Endothelial cell of umbilical vein (primary cell): ENCODE measurements around the gene PUS1.
"Not testable (repeated sequence)": the region's sequence is repeated elsewhere in the genome, so short reads cannot be mapped to it uniquely, and the experiment has no call there.

Source experiments
- CTCF ChIP-seq, 2 donors: IDR thresholded peaks; 1 replicate in 1 of 2; 2 replicates in 1 of 2; pipeline ENCODE4 v1.5.1; 2011; ENCODE audit warnings: low read length in 2 of 2, mild to moderate bottlenecking in 2 of 2, moderate library complexity in 2 of 2, control low read depth in 1 of 2, inconsistent platforms in 1 of 2, low read depth in 1 of 2; ENCODE audit not compliant: insufficient read depth in 1 of 2; ENCODE audit errors: extremely low read depth in 1 of 2
- EZH2 ChIP-seq: IDR thresholded peaks from 2 replicates; pipeline ENCODE4 v1.6.1; 2012; ENCODE audit warnings: borderline replicate concordance, low read depth, mild to moderate bottlenecking, moderate library complexity, low read length, inconsistent platforms; ENCODE audit not compliant: severe bottlenecking
- FOS ChIP-seq: IDR thresholded peaks from 2 replicates; pipeline ENCODE4 v1.6.1; 2011; ENCODE audit warnings: mild to moderate bottlenecking, low read length, moderate library complexity, borderline replicate concordance; ENCODE audit not compliant: insufficient read depth
- GATA2 ChIP-seq: IDR thresholded peaks from 2 replicates; pipeline ENCODE4 v1.7.0; 2011; ENCODE audit warnings: low read depth, mild to moderate bottlenecking, moderate library complexity, mixed read lengths, low read length; ENCODE audit not compliant: insufficient read length, insufficient read depth
- JUN ChIP-seq: IDR thresholded peaks from 2 replicates; pipeline ENCODE4 v1.6.1; 2011; ENCODE audit warnings: borderline replicate concordance, low read depth; ENCODE audit not compliant: insufficient read length, insufficient read depth
- MAX ChIP-seq: IDR thresholded peaks from 2 replicates; pipeline ENCODE4 v1.6.1; 2011; ENCODE audit not compliant: insufficient read depth, insufficient read length
- MYC ChIP-seq: IDR thresholded peaks from one replicate; pipeline ENCODE4 v1.6.1; 2011; ENCODE audit warnings: mild to moderate bottlenecking, low read depth, low read length
- POLR2A ChIP-seq: IDR thresholded peaks from 2 replicates; pipeline ENCODE4 v1.6.1; 2012; ENCODE audit warnings: low read depth, mild to moderate bottlenecking, control low read depth, low read length
- POLR2AphosphoS5 ChIP-seq: IDR thresholded peaks from 2 replicates; pipeline ENCODE4 v1.6.1; 2012; ENCODE audit warnings: low read depth, mild to moderate bottlenecking, control low read depth, low read length, moderate library complexity; ENCODE audit not compliant: insufficient read depth

DNA sequence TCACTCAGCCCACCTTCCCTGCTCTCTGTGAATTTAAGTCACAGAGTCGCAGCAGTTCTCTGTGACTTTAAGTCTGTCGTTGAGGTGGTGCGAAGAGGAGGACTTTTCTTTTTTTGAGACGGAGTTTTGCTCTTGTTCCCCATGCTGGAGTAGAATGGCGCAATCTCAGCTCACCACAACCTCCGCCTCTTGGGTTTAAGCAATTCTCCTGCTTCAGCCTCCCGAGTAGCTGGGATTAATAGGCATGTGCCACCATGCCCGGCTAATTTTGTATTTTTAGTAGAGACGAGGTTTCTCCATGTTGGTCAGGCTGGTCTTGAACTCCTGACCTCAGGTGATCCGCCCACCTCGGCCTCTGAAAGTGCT, 56.4 kb downstream of the PUS1 start:
- TF ChIP-seq FOS; CTCF (IDR thresholded peaks at IDR 0.05; ENCODE audit: extremely low read depth in 1 of 2, insufficient read depth in 1 of 2, low read depth in 1 of 2, low read length in 2 of 2); POLR2A; EZH2; JUN; POLR2AphosphoS5; GATA2; MYC; MAX: not testable (repeated sequence)
